22Rv1 (cell line): ENCODE results near the gene HHLA2.

Experiments
- ZFX ChIP-seq: fragments of 450-650 bp; IDR thresholded peaks from 2 replicates; pipeline ENCODE4 v1.6.1; 2017; ENCODE audit warnings: antibody characterized with exemption, borderline replicate concordance
- TF ChIP-seq, protein P1 (sequence below): fragments of 450-650 bp; IDR thresholded peaks from 2 replicates; pipeline ENCODE4 v1.5.1; 2017; ENCODE audit warnings: mild to moderate bottlenecking

DNA sequence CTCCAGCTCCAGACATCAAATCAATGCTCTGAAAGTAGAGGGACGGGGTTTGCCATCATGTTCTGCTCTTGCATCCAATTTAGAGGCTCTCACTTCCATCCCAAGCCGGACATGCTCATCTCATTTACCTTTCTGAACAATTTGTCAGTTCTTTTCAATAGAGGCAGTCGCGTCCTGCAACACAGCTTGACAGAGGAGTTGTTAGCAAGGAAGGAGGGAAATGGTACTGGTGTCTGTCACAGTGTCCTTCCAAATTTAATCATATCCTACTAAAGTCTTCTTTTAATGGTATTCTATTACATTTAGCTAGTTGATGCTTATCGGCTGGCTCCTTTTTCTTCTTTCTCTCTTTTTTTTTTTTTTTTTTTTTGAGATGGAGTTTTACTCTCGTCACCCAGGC, 45.6 kb downstream of the HHLA2 start:
- TF ChIP-seq ZFX: no peak
- TF ChIP-seq, protein P1, sequence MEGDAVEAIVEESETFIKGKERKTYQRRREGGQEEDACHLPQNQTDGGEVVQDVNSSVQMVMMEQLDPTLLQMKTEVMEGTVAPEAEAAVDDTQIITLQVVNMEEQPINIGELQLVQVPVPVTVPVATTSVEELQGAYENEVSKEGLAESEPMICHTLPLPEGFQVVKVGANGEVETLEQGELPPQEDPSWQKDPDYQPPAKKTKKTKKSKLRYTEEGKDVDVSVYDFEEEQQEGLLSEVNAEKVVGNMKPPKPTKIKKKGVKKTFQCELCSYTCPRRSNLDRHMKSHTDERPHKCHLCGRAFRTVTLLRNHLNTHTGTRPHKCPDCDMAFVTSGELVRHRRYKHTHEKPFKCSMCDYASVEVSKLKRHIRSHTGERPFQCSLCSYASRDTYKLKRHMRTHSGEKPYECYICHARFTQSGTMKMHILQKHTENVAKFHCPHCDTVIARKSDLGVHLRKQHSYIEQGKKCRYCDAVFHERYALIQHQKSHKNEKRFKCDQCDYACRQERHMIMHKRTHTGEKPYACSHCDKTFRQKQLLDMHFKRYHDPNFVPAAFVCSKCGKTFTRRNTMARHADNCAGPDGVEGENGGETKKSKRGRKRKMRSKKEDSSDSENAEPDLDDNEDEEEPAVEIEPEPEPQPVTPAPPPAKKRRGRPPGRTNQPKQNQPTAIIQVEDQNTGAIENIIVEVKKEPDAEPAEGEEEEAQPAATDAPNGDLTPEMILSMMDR: no peak
